Right lobe of liver (tissue), 4 donors: ENCODE results near the gene D2HGDH.

Experiments used
- CTCF ChIP-seq, 4 donors: fragments of 200-600 bp in 3 of 4; fragments of 450-650 bp in 1 of 4; IDR thresholded peaks; one replicate each; pipeline versions ENCODE4 v1.5.1 to v1.8.0; 2016 to 2022; ENCODE audit warnings: antibody characterized with exemption in 4 of 4, mild to moderate bottlenecking in 2 of 4
- POLR2A ChIP-seq: fragments of 450-650 bp; IDR thresholded peaks from one replicate; pipeline ENCODE4 v1.6.1; 2017; ENCODE audit warnings: antibody characterized with exemption, mild to moderate bottlenecking
- donor health status: DM: no; HTN: no; CAD: no.
- donor health status: DM: no; HTN: no; CAD: no.
- donor health status: DM: no; HTN: yes; CAD: no.

DNA sequence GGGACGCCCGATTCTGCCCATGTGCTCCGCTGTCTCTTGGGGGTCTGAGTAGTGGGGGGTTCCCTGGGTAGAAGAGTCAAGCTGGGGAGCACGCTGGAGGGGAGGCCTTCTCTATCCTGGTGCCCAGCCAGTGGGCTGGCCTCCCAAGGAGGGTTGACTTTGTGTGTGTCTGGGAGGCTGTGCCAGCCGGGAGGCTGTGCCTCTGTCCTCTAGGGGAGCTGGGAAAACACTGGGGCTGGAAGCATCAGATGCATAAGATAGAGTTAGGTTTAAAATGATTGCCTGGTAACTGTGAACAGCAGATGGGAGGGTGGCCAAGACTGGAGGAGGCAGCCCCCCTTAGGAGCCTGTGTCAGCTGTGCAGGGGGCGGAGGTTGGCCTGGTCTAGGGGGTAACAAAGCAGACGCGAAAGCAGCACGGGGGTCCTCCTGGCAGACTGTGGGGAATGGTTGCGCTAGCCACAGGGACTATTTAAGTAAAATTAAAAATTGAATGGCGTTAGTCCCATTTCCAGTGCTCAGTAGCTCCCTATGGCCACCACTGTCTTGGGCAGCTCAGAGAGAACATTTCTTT lies 31.3 kb upstream of the D2HGDH start:
- TF ChIP-seq POLR2A (no peak), CTCF (IDR thresholded peaks at IDR 0.05) (no peak)
